Astrocyte of the hippocampus (primary cell): Measurements from ENCODE around the gene DSCAML1.

Source experiments
- DNase-seq: peaks from one replicate; pipeline ENCODE4 v3.0.0; 2011; ENCODE audit warnings: low read depth, low spot score

DSCAML1 gene

DNA sequence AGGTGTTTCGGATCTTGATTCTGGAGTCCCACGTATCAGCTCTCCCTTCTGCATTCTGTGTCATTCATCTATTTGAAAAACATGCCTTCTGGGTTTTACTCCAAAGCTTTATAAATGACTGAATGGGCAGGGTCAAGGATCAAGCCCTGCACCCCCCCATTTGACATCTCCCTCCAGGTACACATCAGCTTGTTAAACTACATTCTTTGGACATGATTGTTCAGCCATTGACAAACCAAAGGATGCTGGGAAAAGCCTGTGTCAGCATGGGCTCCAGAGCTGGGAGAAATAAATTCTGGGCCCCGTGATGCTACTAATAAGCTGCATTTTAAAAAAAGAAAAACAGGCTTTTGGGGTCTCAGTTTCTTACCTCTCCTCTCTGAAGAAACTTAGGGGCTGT lies 103.7 kb downstream of the DSCAML1 start:
- DNase-seq, result no peak

- DNase-seq, result no peak
These were observed 105.5 kb downstream of the DSCAML1 start for GRCh38 chr11:117691516-117691915.

DNA sequence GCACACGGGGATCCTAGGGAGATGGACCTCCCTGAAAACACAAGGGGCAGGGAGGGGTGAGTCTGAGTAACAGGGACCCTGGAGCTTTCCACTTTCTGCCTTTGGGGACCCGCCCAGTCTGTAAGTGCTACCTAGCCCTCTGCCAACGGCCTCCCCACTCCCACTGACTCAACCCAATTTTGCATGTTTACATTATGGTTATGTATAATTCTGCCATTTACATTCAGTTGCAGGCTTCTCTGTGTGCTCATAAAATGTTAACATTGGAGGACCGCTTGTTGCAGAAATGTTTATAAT lies 105.8 kb downstream of the DSCAML1 start:
- no peak for DNase-seq

GRCh38 chr11:117690484-117691217 lies 106.4 kb downstream of the DSCAML1 start:
- DNase-seq, result no peak

DNA sequence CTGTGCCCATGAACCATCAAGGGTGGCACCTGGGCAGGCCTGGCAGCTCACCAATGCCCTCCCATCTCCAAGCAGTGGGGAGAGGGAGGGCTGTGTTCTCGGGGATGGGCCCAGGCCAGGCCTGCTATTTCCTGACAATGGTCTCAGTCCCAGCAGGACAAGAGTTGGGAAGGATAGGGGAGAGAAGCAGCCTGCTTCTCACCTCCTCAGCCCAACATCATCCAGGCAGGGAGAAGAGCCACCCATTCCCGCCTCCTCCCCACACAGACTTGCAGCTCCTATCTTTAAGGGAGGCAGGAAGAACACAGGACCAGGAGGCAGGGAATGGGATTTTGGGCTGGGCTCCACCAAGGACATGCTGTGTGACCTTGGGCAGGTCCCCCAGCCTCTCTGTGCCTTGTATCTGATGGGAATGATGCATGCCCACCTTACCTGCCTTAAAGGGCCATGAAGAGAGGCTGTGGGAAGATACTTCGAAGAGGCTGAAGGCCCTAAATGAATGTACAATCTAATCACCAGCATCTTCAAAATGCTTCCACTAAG lies 108.7 kb downstream of the DSCAML1 start:
- DNase-seq, result no peak

DNA sequence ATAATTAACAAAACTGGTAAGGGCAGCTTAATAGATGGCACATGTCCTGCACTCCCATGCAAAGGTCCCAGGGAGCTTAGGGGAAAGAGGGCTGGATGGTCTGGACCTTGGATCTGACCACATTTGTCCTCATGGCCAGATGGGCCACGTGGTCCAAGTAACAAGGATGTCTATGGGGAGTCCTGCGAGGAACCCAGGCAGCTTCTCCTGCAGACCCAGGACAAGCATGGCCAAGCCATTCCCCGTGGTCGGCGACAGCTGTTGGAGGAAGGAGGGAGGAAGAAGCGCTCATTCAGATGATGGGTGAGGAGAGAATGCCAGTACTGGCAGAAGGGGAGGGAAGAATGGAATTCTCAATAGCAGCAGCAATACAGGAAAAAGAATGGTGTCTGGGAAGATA lies 109.2 kb downstream of the DSCAML1 start:
- DNase-seq, result no peak

GRCh38 chr11:117686711-117687110 lies 110.3 kb downstream of the DSCAML1 start:
- no peak for DNase-seq

DNA sequence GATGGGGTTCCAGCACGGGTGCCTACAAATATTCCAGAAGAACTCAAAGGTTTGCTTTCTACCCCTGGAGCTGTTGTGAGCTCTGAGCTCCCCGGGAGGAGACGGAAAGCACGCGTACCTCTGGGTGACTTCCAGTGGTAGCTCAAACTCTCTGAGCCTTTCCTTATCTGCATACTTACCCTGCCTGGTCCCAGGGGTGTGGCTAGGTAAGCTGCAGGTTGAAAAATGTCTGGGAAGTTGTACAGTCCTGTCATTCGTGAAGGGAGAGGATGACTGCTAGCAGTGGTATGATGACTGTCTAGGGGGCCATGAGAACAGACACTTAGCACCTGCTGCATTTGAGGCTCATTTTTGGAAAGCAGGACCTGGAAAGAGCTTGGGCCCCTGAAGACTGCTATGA lies 111.5 kb downstream of the DSCAML1 start:
- DNase-seq, result no peak

- DNase-seq, result no peak
These were observed 112.3 kb downstream of the DSCAML1 start for GRCh38 chr11:117684731-117685130.

- DNase-seq, result no peak
These were observed 112.9 kb downstream of the DSCAML1 start for GRCh38 chr11:117684111-117684510.

GRCh38 chr11:117681438-117681837 lies 115.6 kb downstream of the DSCAML1 start:
- DNase-seq, result no peak

DNA sequence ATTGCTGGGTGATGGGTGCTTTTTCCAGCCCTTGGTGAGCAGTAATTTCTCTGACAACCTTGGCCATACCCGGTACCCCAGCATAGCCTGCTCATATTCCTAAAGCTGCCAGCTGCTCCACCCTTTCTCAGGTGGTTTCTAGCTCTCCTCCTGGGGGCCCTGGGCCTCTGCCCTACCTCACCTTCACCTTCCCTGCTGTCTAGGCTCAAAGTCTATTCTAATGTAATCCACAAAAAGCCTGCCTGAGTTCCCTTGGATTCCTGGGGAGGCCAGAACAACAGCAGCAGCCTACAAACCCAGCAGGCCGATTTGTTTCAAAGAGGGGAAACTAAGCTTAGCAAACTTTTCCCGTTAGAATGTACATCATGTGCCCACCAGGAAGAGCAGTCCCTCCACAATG lies 117.6 kb downstream of the DSCAML1 start:
- DNase-seq, result no peak

- DNase-seq, result no peak
These were observed 118.2 kb downstream of the DSCAML1 start for GRCh38 chr11:117678658-117679406.

GRCh38 chr11:117677729-117678310 lies 119.2 kb downstream of the DSCAML1 start:
- no peak for DNase-seq

GRCh38 chr11:117676501-117676900 lies 120.5 kb downstream of the DSCAML1 start:
- no peak for DNase-seq

DNA sequence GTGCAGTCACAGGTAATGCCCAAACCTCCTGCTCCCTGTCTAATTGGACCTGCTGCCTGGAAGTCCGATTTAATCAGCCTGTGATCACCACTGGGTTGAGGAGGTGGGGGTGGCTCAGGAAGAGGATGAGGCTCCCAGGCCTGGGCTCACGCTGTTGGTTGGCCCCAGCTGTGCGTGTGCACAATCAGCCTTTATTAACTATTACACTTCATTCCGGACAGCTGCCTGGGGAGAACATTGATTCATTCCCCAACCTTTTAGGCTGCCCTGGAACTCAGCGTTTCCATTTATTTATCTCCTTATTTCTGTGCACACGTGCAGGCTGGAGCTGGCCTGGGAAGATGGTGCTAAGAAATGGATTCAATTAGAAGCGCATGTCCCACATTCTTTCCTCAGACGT lies 123.4 kb downstream of the DSCAML1 start:
- DNase-seq, result no peak

- DNase-seq, result no peak
These were observed 125.6 kb downstream of the DSCAML1 start for GRCh38 chr11:117671370-117671769.

- DNase-seq, result no peak
These were observed 126.1 kb downstream of the DSCAML1 start for GRCh38 chr11:117670924-117671323.

DNA sequence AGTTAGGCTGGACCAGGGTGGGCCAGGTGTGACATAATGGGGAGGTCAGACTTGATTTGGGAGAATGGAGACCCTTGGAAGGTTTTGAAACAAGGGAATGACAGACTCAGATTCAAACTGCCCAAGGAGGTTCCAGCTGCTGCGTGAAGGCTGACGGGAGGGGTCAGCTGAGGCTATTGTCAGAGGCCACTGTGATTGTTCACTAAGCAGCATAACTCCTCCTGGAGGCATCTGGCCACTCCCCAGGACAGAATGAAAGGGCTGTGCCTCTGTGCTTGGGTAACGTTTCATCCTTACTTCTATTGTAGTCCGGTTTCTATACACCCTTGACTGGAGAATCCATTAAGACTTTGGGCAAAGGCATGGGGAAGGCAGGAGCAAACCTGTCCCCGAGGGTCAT lies 126.6 kb downstream of the DSCAML1 start:
- DNase-seq, result no peak

DNA sequence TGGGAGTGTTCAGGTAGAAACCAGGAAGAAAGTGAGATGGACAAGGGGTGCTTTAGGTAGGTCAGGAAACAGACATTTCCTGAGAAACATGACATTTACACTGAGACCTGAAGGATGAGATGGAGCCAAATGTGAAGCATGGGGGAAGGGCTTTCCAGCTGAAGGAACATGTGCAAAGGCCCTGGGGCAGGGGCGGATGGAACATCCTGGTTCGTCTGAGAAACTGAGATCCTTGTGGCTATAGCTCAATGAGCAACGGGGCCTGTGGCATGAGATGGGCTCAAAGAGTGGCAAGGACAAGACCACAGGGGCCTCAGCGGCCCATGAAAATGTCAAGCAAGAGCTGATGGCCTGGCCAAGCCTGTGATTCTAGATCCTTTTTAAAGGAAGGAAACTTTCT lies 127.4 kb downstream of the DSCAML1 start:
- no peak for DNase-seq

GRCh38 chr11:117669062-117669461 lies 128.0 kb downstream of the DSCAML1 start:
- no peak for DNase-seq

- DNase-seq, result no peak
These were observed 128.7 kb downstream of the DSCAML1 start for GRCh38 chr11:117668321-117668751.

DNA sequence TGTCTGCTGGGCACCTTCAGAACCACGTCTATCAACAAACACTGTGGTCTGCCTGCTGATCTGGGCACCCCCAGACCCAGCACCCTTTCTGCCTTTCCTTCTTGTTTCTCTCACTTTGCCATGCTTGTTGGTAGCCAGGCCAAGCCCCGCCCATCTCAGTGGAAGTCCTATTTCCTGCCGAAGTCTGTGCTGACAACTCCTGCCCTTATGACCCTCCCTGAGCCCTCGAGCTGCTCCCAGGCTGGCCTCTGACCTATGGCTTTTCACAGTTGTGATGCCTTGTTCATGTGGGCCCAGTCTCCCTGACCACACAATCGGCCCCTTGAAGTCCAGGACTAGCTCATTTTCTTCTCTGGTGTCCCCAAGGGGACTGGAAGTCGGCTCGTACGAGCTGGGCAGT lies 132.1 kb downstream of the DSCAML1 start:
- DNase-seq, result no peak
